Iris pigment epithelial cell (primary cell): ENCODE data around the gene SSNA1.

Experiments used
- DNase-seq: peaks from one replicate; pipeline ENCODE4 v3.0.0-alpha.2; 2011; ENCODE audit warnings: low read depth

SSNA1 gene

GRCh38 chr9:137183980-137184595 is 4.4 kb upstream of the SSNA1 start:
- DNase-seq: no peak

DNA sequence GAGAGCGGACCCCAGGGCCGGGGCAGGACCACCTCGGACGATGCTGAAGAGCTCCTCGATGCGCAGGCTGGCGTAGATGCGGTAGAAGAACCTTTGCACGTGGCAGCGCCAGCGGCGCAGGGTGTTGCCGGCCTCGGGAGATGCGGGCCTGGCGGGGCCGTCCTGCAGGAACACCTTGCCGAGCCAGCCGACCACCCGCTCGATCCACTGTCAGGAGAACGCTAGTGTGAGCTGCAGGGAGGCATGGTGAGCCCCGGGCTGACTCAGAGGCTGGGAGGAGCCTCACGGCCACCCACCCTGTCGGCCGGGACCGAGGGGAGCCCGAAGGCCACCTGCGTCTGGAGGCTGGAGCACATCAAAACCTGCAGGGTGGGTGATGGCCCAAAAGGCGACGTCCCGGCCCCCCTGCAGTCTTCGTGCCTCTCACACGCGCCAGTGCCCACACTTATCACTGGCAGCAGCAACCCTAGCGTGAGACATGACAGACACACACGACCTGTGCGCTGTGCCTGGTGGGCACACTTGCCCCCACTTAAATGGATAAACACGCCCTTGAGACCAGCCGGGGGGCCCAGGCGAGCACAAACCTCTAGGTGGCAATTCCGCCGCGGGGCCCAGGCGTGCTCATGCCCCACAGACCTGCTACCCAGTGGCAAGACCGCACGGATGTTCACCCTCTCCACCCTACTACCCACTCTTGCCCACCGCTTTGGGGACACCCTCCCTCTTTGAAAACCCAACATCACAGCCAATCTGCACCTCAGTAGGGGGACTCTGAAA is 3.4 kb upstream of the SSNA1 start:
- DNase-seq: no peak

DNA sequence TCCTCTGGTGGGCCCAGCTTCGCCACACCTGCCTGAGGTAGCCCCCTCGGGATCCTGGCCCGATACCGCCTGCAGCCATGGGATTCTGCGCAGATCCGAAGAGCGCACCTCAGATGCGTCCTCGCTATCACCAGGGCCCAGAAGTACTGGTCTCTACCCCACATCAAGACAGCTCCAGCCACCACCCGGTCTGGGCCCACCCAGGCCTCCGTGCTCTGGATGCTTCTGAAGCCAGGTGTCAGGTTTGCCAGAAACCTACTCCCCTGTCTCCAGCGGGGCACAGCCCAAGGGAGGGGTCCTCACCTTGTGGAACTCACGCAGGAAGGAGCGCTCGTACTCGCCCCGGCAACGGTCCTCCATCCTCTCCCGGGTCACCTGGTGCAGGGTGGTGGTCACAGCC is 2.6 kb upstream of the SSNA1 start:
- no peak for DNase-seq

DNA sequence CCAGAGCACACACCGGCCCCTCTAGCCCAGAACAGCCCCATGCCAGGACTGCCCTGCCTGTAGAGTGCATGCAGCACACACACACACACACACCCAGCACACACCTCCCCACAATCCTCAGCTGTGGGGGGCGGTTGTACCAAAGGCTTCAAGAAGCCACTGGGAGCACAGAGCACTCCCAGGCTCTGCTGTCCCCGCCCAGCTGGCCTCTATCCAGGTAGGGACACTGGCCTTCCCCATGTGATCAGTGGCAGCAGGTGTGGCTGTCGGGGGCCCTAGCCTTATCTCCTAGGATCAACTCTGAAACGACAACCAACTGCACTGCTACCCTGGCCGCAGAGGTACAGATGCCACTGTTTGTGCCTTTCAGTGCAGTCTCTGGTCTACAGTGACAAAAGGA is 2.1 kb upstream of the SSNA1 start:
- no peak for DNase-seq

GRCh38 chr9:137187386-137187785 is 1.1 kb upstream of the SSNA1 start:
- no peak for DNase-seq

DNA sequence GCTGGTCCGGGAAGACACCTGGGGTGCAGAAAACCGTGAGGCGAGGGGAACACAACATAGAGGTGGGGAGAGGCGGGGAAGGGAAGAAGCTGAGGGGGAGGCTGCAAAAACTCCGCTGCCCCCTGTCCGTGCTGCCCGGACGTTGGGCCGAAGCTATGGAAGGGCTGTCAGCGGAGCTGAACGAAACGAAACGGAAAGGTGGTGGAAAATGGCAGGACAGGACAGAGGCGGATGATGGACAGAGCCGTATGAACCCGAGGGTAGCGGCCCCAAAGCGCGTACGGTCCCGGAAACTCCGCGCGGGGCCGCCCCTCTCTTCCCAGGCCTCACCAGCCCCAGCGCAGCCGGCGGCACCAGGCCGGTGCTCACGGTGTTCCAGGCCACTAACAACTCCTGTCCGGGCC is 388 bp upstream of the SSNA1 start:
- DNase-seq: no peak

DNA sequence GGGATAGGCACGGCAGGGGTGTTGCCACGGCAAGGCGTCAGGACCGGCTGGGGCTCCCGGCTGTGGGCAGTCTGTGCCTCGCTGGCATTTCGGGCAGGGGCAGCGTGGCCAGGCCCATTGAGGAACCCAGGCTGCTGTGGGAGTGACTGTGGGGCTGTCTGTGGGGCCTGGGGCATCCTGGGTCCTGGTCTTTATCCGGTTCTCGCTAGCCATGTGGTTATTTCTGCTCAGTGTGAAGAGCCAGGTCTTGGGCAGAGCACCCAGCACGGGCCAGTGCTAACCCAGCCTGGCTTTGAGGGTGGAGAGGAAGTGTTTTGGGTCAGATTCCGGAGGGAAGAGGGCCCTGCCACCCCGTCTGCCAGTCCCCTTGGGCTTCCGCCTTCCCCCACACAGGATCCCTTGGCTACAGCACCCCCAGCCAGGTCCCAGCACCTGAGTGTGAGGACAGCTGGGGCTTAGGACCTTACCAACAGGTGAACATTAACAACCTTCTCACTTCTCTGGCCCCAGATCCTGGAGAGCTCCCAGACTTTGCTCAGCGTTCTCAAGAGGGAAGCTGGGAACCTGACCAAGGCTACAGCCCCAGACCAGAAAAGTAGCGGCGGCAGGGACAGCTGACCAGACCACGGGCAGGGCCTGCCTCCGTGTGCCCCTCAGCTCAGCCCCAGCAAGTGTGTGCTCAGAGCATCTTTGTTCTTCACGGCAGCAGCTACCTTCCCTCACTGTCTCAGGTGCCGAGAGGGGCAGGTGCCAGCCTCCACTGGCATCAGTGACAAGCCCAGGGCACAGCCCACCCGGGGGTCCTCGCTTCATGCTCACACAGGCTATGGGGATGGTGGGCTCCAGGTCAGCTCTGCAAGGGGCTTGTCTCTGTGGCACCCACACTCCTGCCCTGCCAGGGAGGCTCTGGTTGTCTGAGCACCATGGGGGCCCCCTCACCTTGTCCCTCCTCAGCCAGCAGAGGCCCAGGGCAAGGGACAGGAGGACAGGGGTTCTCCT is 1.1 kb downstream of the SSNA1 start:
- no peak for DNase-seq

DNA sequence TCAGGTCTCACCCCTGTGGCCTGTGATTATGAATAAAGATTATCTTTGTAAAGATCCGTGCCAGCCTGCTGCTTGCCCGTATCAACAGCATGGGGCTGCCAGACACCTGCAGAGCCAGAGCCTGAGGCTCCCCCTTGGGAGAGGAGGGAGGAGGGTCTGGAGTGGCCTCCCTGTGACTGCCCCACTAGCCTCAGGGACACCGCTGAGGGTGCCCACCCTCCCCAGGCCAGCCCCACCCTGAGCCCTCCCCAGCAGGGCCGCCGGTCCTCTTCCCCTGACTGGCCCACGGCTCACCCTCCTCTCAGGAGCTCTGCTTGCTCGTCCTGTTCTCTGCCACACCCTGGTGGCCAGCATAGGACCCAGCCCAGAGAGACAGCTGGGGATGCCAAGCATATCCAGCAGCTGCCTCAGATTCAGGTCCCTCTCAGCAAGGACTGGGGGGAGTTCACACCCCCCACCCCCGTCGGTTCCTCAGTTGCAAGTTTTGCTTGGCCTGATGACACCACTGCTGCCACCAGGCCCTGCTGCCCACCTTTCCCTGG is 1.9 kb downstream of the SSNA1 start:
- no peak for DNase-seq

DNA sequence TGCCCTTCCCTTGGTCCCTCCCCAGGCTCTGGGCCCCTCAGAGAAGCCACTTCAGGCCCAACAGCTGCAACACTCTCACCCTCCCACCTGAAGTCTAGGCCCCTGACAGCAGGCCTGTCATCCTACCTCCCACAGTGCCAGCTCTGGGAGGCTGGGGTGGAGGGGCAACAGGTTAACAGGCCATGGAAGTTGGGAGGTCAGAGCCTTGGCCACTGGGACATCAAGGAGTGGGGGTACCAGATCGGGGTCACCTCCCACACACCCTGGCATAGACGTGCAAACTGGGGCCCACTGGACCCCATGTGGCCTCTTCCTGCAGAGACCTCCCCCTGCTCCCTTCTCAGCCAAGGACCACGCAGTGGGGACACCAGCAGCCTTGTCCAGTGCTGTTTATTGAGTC is 2.8 kb downstream of the SSNA1 start:
- DNase-seq: no peak

GRCh38 chr9:137191691-137192447 is 3.4 kb downstream of the SSNA1 start:
- DNase-seq: no peak

- DNase-seq: no peak
Observed at GRCh38 chr9:137192448-137192780, 3.9 kb downstream of the SSNA1 start.

GRCh38 chr9:137192859-137193258 is 4.4 kb downstream of the SSNA1 start:
- no peak for DNase-seq

DNA sequence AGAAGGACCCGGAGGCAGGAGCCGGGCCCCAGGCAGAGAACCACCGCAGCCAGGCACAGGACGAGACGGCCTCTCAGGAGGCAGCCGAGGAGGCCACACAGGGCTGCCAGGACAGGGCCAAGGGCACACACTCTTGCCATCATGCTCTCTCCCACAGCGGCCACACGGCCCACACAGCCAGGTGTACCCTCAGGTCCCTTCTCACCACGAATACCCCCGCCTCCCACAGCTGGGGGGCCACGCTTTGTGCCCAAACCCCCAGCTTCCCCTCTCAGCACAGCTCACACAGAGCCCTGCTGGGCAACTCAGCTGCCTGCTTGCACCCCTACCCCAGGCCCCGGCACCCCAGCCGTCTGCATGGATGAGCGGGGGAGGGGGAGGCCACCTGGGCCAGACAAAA is 5.3 kb downstream of the SSNA1 start:
- no peak for DNase-seq

GRCh38 chr9:137194388-137194787 is 5.9 kb downstream of the SSNA1 start:
- no peak for DNase-seq

- DNase-seq: no peak
Observed at GRCh38 chr9:137194909-137195308, 6.4 kb downstream of the SSNA1 start.

GRCh38 chr9:137195525-137196220 is 7.2 kb downstream of the SSNA1 start:
- DNase-seq: no peak

GRCh38 chr9:137198051-137198901 is 9.8 kb downstream of the SSNA1 start:
- no peak for DNase-seq

DNA sequence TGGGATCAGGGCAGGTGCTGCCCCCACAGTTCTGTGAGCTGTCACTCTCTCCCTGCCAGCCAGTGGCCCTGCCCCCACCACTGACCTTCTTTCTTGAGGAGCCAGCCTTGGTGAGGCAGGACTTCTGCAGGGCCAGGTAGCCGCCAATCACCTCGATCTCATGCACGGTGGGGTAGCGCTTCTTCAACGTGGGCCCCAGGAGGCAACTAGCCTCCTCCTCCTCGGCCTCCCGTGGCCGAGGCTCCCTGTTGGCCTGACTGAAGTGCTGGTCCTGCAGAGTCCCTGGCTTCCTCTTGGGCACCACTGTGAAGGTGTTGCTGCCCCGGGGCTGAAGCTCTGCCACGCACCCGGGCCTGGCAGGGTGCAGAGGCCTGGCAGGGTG is 10.4 kb downstream of the SSNA1 start:
- DNase-seq: no peak

GRCh38 chr9:137199411-137200121 is 11.1 kb downstream of the SSNA1 start:
- peak; percentile 48 for DNase-seq
